Measurements from ENCODE around the gene NHERF1. TPM values are rescaled to one million over a fixed set of nuclear protein-coding genes. Genes with fewer than 3 reads are reported as not detected.

Gene NHERF1
- total and polyA plus RNA-seq, 7 donors, result 2.4 to 37.1 (median 4.9) TPM

DNA sequence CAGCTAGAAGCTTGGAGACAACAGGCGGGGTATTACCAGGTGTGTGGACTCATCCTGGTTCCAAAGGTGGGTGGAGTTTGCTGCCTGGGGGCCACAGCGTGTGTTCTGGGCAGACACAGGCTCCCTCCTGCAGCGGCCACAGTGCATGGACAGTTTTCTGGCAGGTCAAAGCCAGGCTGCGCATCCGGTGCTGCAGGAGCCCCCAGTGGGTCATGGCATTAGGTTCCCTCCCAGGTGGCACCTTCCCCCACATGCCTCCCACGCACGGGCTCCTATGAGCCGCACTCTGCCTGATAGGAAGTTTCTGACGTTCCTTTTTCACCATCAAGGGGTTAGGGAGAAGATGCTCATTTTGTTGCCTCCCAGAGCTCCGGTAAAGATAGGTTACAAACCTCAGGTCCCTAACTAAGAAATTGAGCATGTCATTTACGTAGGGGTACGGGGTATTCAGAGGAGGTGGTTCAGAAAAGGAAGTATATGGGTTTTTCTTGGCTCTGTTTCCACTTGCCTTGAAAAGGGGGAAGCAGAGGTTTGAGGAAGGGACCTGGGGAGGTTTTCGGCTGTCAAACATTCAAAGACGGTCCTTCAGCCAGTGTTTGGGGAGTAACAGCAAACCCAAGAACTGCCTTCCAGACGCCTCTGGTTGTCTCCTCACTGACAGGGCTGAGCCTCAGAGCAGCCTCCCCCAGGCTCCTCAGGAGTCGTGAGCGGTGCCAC, 60.4 kb downstream of the NHERF1 start:
- H3K9me3 ChIP-seq, result no peaks in the 10 kb centered on the region
- H3K27ac ChIP-seq, result no peak overlapping the region
- no peak for ATAC-seq
- H3K4me1 ChIP-seq, result no peaks in the 10 kb centered on the region
- H3K4me3 ChIP-seq, result no peak overlapping the region
- TF ChIP-seq, protein P1, sequence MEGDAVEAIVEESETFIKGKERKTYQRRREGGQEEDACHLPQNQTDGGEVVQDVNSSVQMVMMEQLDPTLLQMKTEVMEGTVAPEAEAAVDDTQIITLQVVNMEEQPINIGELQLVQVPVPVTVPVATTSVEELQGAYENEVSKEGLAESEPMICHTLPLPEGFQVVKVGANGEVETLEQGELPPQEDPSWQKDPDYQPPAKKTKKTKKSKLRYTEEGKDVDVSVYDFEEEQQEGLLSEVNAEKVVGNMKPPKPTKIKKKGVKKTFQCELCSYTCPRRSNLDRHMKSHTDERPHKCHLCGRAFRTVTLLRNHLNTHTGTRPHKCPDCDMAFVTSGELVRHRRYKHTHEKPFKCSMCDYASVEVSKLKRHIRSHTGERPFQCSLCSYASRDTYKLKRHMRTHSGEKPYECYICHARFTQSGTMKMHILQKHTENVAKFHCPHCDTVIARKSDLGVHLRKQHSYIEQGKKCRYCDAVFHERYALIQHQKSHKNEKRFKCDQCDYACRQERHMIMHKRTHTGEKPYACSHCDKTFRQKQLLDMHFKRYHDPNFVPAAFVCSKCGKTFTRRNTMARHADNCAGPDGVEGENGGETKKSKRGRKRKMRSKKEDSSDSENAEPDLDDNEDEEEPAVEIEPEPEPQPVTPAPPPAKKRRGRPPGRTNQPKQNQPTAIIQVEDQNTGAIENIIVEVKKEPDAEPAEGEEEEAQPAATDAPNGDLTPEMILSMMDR (IDR thresholded peaks at IDR 0.05), result no peak
- H3K27me3 ChIP-seq (ENCODE audit: insufficient read depth in 3 of 3, low read length in 2 of 3), result no peaks in the 10 kb centered on the region
- no peaks in the 10 kb centered on the region for H3K36me3 ChIP-seq (ENCODE audit: insufficient read depth in 1 of 2, low read depth in 1 of 2)
- intact Hi-C loops (cut with DNase I), result no loop called here
- DNase-seq, result no peak
- WGBS, 3 donors, result 88 to 92% (median 89%) methylated on average over 17 of the region's 17 CpGs

DNA sequence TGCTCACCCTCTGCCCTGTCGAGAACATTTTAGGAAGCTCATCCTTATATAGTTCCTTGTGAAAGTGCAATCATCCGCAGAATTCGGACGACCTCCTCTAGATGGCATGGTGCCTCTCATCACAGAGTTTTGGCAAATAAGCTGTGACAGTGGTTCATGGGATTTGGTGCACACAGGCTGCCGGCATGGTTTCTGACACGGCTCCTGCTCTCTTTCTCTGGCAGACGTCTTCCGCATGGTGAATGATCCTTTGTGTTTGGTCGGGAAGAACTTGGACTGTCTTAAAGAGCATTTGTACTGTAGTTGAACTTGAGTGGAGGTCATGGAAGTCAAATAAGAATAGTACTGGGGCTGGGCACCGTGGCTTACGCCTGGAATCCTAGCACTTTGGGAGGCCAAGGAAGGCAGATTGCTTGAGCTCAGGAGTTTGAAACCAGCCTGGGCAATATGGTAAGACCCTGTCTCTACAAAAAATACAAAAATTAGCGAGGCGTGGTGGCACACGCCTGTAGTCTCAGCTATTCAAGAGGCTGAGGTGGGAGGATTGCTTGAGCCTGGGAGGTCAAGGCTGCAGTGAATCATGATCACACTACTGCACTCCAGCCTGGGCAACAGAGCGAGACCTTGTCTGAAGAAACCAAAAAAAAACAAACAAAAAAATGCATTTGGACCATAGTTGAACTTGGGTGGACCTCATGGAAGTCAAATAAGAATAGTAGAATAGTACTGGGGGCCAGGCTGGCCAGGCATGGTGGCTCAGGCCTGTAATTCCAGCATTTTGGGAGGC, 62.5 kb downstream of the NHERF1 start:
- Histone ChIP-seq H3K4me3 (no peak overlapping the region), H3K36me3 (ENCODE audit: insufficient read depth in 1 of 2, low read depth in 1 of 2) (no peaks in the 10 kb centered on the region), H3K9me3 (no peaks in the 10 kb centered on the region), H3K27ac (no peak overlapping the region), H3K27me3 (ENCODE audit: insufficient read depth in 3 of 3, low read length in 2 of 3) (no peaks in the 10 kb centered on the region), H3K4me1 (no peaks in the 10 kb centered on the region)
- TF ChIP-seq, protein P1 (IDR thresholded peaks at IDR 0.05), result no peak
- intact Hi-C loops (cut with DNase I), result no loop called here
- no peak for ATAC-seq
- 64 to 76% (median 67%) methylated on average over 15 of the region's 15 CpGs for WGBS, 3 donors
- no peak for DNase-seq

DNA sequence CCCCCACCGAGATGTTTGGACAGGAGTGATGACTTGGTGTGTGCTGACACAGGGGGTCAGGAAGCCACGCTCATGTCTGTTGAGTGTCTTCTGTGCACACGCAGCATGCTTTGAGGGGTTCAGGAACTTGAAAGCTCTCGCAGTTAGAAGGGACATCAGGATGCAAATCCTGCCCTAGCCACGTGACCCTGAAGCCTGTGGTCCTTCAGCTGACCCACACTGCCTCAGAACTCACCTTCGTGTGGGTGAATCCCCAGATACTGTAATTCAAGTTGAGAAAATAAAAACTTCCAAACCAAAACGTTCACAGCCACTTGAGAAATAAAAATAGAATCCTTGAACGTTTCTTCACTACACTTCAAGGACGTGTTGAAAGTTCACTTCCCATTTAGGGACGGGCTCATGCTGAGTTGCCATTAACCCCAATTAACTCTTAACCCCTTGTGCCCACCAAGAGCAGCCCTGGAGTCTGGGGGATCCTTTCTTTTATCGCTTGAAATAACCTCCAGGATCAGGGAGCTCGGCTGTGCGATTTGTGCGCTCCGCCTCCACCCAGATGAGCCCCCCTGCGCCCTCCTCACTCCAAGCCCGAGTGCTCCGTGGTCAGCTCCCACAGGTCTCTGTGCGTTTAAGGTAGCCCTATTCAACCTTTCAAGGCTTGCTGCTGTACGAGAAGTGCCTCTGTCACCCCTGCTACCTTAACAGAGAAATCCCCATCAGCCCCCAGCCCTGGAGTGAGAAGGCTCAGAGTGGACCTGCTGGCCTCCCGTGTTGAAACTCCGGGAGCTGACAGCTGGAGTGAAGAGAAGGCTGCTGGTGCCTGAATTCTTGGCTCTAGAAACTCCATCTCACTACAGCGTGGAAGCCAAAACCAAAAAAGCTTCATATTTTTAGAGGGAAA, 63.9 kb downstream of the NHERF1 start:
- intact Hi-C loops (cut with DNase I), result no loop called here
- no peak overlapping the region for H3K4me3 ChIP-seq
- no peaks in the 10 kb centered on the region for H3K27me3 ChIP-seq (ENCODE audit: insufficient read depth in 3 of 3, low read length in 2 of 3)
- TF ChIP-seq, protein P1 (IDR thresholded peaks at IDR 0.05), result no peak
- no peaks in the 10 kb centered on the region for H3K9me3 ChIP-seq
- no peaks in the 10 kb centered on the region for H3K4me1 ChIP-seq
- ATAC-seq, result no peak
- no peak for DNase-seq
- WGBS, 3 donors, result 55 to 63% (median 55%) methylated on average over 23 of the region's 23 CpGs
- H3K36me3 ChIP-seq (ENCODE audit: insufficient read depth in 1 of 2, low read depth in 1 of 2), result no peaks in the 10 kb centered on the region
- H3K27ac ChIP-seq, result no peak overlapping the region

DNA sequence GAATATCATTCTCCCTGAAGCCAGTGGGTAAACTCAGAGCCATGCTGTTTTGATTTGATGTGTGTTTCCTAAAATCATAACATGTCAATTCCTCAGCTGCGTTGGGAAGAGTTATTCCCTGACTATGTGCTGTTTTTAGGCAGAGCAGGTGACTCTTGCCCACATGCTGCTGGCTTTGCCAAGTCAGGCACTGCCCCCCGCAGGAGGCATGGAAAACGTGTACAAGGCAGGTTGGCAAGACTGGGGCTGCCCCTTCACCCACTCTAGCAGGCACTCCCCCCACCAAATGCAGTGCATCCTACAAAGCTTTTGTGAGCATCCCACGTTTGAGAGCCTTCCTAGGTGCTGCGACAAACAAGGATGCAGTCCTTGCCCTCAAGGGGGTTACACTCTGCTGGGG, 66.0 kb downstream of the NHERF1 start:
- Histone ChIP-seq H3K4me3 (no peak overlapping the region), H3K4me1 (no peaks in the 10 kb centered on the region), H3K36me3 (ENCODE audit: insufficient read depth in 1 of 2, low read depth in 1 of 2) (peaks cover 0 to 4% of the 10 kb centered on the region in 2 donors), H3K9me3 (no peaks in the 10 kb centered on the region), H3K27ac (no peak overlapping the region), H3K27me3 (ENCODE audit: insufficient read depth in 3 of 3, low read length in 2 of 3) (no peaks in the 10 kb centered on the region)
- DNase-seq (no peak), ATAC-seq (no peak)
- TF ChIP-seq, protein P1 (IDR thresholded peaks at IDR 0.05), result no peak
- intact Hi-C loops (cut with DNase I), result no loop called here
- WGBS, 3 donors, result 68 to 70% (median 69%) methylated on average over 5 of the region's 5 CpGs

Data from psoas muscle (tissue), 8 donors.